ENCODE results near the gene CLMP.
"Not testable (repeated sequence)": the region's sequence is repeated elsewhere in the genome, so short reads cannot be mapped to it uniquely, and the experiment has no call there.

The CLMP gene

DNA sequence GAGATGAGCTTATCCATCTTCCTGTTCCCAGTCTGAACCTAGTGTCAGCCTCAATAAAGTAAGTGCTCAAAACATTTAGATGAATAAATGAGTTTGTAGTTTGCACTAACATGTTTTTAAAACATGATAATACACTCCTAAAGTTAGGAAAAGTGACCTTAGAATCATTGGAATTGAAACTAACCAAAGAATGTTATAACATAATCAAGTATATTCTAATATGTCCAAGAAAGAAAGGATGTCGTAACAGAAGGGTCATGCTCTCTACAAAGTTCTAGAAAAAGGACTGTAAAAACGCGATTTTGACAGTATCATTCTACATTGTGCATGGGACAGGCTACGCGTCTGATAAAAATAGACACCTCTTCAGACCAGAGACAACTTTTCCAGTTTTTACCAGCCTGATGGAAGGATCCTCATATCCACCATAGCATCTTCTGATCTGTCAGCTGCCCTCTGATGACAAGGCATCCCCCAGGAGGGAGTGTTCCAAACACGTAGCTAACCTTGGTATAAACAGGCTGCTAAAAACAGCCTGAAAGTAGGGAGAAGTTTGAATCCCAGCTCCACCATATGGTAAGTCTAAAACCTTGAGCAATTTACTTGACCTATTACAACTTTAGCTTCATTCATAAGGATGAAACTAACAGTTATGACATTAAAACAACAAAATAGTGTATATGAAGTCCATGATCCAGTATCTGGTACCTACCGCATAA is 30.2 kb downstream of the CLMP start:
- H3K27ac ChIP-seq: no peak overlapping the region
- TF ChIP-seq, protein P1, sequence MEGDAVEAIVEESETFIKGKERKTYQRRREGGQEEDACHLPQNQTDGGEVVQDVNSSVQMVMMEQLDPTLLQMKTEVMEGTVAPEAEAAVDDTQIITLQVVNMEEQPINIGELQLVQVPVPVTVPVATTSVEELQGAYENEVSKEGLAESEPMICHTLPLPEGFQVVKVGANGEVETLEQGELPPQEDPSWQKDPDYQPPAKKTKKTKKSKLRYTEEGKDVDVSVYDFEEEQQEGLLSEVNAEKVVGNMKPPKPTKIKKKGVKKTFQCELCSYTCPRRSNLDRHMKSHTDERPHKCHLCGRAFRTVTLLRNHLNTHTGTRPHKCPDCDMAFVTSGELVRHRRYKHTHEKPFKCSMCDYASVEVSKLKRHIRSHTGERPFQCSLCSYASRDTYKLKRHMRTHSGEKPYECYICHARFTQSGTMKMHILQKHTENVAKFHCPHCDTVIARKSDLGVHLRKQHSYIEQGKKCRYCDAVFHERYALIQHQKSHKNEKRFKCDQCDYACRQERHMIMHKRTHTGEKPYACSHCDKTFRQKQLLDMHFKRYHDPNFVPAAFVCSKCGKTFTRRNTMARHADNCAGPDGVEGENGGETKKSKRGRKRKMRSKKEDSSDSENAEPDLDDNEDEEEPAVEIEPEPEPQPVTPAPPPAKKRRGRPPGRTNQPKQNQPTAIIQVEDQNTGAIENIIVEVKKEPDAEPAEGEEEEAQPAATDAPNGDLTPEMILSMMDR (conservative IDR thresholded peaks at IDR 0.05): no peak

DNA sequence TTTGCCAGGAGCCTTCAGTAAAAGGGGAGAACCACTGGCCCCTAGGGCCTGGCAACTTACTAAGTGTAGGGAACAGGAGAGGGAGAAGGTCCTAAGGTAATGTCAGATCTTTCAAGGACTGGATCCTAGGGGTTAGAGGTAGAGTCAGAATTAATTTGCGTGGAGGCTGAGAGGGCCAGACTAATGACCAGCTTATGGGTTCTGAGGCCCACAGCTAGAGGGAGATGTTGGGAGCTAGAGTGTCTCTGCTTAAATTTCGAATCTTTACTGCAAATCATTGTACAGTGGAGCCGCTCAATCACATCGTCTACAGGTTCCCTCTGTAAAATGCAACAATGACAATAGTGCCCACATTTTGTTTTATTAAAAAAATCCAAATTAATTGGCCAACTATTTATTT is 31.4 kb downstream of the CLMP start:
- H3K27ac ChIP-seq: no peak overlapping the region
- TF ChIP-seq, protein P1 (conservative IDR thresholded peaks at IDR 0.05): no peak

DNA sequence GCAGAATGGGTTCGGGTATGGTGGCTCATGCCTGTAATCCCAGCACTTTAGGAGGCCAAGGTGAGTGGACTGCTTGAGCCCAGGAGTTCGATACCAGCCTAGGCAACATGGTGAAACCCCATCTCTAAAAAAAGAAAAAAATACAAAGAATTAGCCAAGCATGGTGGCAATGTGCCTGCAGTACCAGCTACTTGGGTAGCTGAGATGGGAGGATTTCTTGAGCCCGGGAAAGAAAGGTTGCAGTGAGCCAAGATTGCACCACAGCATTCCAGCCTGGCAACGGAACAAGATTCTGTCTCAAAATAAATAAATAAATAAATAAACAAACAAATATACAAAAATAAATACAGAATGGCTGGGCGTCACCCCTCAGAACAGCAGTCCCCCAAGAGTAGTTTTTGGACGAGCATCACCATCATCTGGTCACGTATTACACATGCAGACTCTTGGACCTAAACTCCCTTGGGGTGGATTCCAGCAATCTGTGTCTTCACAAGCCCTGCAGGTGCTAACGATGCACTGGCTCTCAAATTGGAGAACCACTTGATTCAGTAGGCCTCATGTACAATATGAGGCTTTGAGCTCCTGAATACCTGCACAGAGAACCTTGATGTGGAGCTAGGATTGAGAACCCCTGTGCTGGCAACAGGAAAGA is 33.5 kb downstream of the CLMP start:
- no peak overlapping the region for H3K27ac ChIP-seq
- TF ChIP-seq, protein P1 (conservative IDR thresholded peaks at IDR 0.05): no peak

DNA sequence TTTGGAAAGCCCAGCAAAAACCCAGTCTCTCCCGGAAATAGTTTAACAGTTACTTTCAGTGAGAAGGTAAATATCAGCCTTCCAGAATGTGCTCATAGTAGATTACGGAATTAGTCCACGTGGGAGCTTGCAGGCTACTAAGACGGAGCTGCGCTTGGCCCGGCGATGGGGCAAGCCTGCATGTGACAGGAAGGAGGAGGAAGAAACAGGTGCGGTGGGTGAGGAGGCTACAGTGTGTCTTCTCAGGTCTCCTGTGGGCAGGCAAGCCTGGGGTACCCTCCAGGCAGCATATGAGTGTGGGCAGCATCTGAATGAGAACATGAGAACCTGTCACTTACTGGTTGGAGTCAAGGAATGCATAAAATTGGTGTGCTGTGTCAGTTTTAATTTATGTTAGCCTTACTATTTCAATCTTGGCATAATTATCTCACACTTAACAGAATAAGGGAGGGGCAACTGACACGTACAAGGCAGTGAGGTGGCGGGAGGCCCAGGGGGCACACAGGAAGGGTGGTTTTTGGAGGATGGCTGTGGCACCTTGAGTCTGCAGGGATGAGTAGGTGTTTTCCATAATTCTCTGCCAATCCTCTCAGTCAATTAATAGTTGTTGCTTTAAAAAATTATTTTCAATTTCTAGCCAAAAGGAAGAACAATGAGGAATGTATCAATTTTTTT is 35.7 kb downstream of the CLMP start:
- TF ChIP-seq, protein P1 (conservative IDR thresholded peaks at IDR 0.05): no peak
- no peak overlapping the region for H3K27ac ChIP-seq

DNA sequence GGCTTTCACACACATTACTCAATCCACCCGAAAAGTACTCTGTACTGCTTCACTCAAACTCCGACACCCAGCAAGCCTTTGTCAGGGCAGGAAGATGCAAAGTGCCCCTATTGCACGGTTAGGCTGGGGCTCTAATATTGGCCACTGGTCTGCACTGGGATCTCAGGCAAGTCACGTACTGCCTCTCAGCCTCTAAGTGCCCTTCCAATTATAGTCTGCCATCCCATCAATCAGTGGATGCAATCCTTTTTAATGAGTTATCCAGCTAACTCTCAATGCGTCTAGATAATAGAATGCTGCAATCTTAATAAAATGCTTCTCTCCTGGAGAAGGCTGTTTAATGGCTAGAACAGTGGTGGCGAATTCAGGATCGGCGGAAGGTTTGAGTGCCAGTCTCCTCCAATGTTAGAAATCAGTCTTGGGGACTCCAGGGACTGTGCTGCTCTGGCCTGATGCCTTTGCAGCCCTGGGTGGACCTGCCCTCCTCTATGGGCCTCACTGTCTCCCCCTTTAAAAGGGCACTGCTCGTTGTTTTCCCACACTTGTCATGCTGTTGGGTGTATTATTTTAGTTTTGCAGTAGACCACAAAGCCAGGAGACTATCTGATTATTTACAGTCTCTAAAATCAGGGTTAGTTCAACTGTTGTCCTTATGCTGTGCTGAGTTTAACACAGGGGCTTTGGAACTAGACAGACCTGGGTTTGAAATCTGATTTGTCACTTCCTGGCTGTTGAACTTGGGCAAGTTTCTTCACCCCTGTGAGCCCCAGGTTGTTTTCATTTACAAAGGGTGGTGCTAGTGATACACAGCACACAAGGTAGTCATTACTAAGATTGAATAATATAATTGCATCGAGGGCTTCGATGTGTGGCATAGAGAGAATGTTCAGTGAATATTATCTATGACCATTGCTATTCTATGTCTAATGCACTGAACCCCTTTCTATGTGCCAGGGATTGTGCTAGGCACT is 36.7 kb downstream of the CLMP start:
- TF ChIP-seq, protein P1 (conservative IDR thresholded peaks at IDR 0.05): no peak

DNA sequence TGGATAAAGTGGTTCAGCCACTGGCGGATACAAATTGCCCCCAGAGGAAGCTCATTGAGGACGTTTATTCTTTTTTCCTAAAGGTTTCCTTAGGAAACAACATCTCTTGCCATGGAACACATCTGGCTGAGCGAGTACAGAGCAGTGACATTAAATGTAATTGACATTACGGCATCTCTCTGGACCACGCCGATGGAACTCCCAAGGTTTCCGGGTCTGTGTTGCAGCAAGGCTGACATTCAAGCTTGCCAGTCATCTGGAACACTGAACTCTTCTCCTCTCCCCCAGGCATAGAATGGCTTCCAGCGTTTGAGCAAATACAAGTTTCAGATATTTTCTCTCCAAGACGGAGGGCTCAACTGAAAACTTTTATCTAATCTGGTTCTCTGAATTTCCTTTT is 42.1 kb downstream of the CLMP start:
- TF ChIP-seq, protein P1 (conservative IDR thresholded peaks at IDR 0.05): no peak
- H3K27ac ChIP-seq: no peak overlapping the region

More for the DNA sequence above, 36.7 kb downstream of the CLMP start:
- H3K27ac ChIP-seq: no peak overlapping the region

DNA sequence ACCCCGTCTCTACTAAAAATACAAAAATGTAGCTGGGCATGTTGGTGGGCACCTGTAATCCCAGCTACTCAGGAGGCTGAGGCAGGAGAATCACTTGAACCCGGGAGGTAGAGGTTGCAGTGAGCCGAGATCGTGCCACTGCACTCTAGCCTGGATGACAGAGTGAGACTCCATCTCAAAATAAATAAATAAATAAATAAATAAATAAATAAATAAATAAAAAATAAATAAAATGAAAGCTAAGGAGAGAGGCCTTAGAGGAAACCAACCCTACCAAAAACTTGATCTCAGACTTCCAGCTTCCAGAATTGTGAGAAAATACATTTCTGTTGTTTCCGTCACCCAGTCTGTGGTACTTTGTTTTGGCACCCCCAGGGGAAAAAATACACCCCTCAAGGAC is 42.7 kb downstream of the CLMP start:
- not testable (repeated sequence) for H3K27ac ChIP-seq
